Smooth muscle cell (in vitro differentiated cells): ENCODE measurements around the gene TUT1. TPM values are rescaled to one million over a fixed set of nuclear protein-coding genes. Genes with fewer than 3 reads are reported as not detected.

Source experiments
- DNase-seq: peaks from one replicate; lab custom pipeline; 2025; ENCODE audit not compliant: unreplicated experiment; lab: John Stamatoyannopoulos, UW
- H2AFZ ChIP-seq: fragments of 200-600 bp; sonication (generic); 2 replicates; pipeline ENCODE4 v1.6.0; 2016; ENCODE audit warnings: antibody characterized with exemption, low read depth, mild to moderate bottlenecking
- H3F3A ChIP-seq: fragments of 200-600 bp; sonication (generic); 2 replicates; pipeline ENCODE4 v1.6.0; 2017; ENCODE audit warnings: antibody characterized with exemption, low read depth
- H3K27ac ChIP-seq: fragments of 200-600 bp; sonication (generic); 2 replicates; pipeline ENCODE4 v1.5.1; 2016; ENCODE audit warnings: low read depth, mild to moderate bottlenecking
- H3K27me3 ChIP-seq: fragments of 200-600 bp; sonication (generic); 2 replicates; pipeline ENCODE4 v1.6.1; 2016; ENCODE audit warnings: low read depth, mild to moderate bottlenecking
- H3K36me3 ChIP-seq: fragments of 200-600 bp; sonication (generic); 2 replicates; pipeline ENCODE4 v1.5.1; 2016; ENCODE audit warnings: low read depth
- H3K4me1 ChIP-seq: fragments of 200-600 bp; sonication (generic); 2 replicates; pipeline ENCODE4 v1.5.1; 2016; ENCODE audit warnings: low read depth
- H3K4me2 ChIP-seq: fragments of 200-600 bp; sonication (generic); 2 replicates; pipeline ENCODE4 v1.6.0; 2016; ENCODE audit warnings: mild to moderate bottlenecking
- H3K4me3 ChIP-seq: fragments of 200-600 bp; sonication (generic); 2 replicates; pipeline ENCODE4 v1.5.1; 2016; ENCODE audit warnings: mild to moderate bottlenecking
- H3K79me2 ChIP-seq: fragments of 200-600 bp; sonication (generic); 2 replicates; pipeline ENCODE4 v1.6.0; 2016; ENCODE audit warnings: low read depth, mild to moderate bottlenecking
- H3K9ac ChIP-seq: fragments of 200-600 bp; sonication (generic); 2 replicates; pipeline ENCODE4 v1.6.0; 2016; ENCODE audit warnings: low read depth
- H3K9me3 ChIP-seq: fragments of 200-600 bp; sonication (generic); replicated peaks from 2 replicates; pipeline ENCODE4 v1.5.1; 2016; ENCODE audit warnings: low read depth
- H4K20me1 ChIP-seq: fragments of 200-600 bp; sonication (generic); 2 replicates; pipeline ENCODE4 v1.6.0; 2016; ENCODE audit warnings: low read depth
- WGBS: methylation state at CpG from one replicate; pipeline ENCODE4 v1.1.7; 2016; ENCODE audit warnings: low lambda C conversion rate; 5-methylcytosine and 5-hydroxymethylcytosine counted together
- polyA plus RNA-seq: library from polyadenylated mRNA; unstranded; fragments of >200 nt; fragmentation: Nextera tagmentation; extraction: Ambion mirVana; gene quantifications from 2 replicates; pipeline ENCODE4 v1.2.1, GENCODE V29; 2016
- total RNA-seq: library from RNA; depleted of rRNA; stranded (reverse); fragments of >200 nt; gene quantifications from 2 replicates; pipeline ENCODE4 v1.2.3, GENCODE V29; 2014
- TF ChIP-seq, protein P1 (sequence below): fragments of 200-600 bp; sonication (generic); IDR thresholded peaks from 2 replicates; pipeline ENCODE4 v1.5.1; 2017; ENCODE audit warnings: borderline replicate concordance, mild to moderate bottlenecking, antibody characterized with exemption; ENCODE audit not compliant: insufficient read depth, poor library complexity, severe bottlenecking

Gene TUT1
- total and polyA plus RNA-seq, 2 experiments from 2014 or later = 3.0 to 15.9 TPM

DNA sequence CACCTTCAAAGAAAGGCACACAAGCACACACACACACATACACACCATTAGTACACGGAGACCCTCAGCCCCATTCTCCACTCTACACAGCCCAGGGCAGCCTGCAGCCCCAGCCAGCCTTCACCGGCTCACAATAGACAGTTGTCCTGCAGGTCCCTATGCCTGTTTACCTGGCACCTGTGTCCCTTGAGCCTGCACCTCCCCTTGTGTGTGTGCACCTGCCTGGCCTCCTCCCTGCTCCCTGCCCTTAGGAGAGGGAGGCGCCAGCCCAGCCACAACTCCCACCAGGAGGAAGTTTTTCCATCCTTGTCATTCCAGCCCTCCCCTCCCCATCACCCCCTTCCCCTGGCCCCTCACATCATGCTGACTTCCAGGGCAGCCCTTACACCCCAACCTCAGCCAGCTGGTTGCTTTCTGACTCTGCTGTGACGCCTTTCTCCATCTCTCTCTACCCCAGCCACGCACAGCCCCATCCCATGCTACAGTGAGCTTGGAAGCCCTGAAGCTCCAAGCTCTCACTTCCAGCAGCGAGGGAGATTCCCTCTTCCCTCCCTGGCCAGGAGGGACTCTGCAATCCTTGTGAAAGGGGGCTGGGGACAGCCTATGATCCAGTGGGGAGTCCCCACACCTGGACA lies 49.1 kb downstream of the TUT1 start:
- Histone ChIP-seq H3K79me2 (peaks cover 86% of the 10 kb centered on the region), H3K27me3 (no peaks in the 10 kb centered on the region), H3K36me3 (no peaks in the 10 kb centered on the region), H3F3A (peaks cover 6% of the 10 kb centered on the region), H3K4me2 (peak overlapping the region; percentile 93), H3K4me3 (peak overlapping the region; percentile 76), H3K9me3 (no peaks in the 10 kb centered on the region), H3K27ac (peak overlapping the region; percentile 75), H4K20me1 (peaks cover 83% of the 10 kb centered on the region), H2AFZ (no peak overlapping the region), H3K4me1 (peaks cover 29% of the 10 kb centered on the region), H3K9ac (no peak overlapping the region)
- WGBS = 62% methylated on average over 6 of the region's 6 CpGs
- no peak for DNase-seq
- TF ChIP-seq, protein P1, sequence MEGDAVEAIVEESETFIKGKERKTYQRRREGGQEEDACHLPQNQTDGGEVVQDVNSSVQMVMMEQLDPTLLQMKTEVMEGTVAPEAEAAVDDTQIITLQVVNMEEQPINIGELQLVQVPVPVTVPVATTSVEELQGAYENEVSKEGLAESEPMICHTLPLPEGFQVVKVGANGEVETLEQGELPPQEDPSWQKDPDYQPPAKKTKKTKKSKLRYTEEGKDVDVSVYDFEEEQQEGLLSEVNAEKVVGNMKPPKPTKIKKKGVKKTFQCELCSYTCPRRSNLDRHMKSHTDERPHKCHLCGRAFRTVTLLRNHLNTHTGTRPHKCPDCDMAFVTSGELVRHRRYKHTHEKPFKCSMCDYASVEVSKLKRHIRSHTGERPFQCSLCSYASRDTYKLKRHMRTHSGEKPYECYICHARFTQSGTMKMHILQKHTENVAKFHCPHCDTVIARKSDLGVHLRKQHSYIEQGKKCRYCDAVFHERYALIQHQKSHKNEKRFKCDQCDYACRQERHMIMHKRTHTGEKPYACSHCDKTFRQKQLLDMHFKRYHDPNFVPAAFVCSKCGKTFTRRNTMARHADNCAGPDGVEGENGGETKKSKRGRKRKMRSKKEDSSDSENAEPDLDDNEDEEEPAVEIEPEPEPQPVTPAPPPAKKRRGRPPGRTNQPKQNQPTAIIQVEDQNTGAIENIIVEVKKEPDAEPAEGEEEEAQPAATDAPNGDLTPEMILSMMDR = no peak

DNA sequence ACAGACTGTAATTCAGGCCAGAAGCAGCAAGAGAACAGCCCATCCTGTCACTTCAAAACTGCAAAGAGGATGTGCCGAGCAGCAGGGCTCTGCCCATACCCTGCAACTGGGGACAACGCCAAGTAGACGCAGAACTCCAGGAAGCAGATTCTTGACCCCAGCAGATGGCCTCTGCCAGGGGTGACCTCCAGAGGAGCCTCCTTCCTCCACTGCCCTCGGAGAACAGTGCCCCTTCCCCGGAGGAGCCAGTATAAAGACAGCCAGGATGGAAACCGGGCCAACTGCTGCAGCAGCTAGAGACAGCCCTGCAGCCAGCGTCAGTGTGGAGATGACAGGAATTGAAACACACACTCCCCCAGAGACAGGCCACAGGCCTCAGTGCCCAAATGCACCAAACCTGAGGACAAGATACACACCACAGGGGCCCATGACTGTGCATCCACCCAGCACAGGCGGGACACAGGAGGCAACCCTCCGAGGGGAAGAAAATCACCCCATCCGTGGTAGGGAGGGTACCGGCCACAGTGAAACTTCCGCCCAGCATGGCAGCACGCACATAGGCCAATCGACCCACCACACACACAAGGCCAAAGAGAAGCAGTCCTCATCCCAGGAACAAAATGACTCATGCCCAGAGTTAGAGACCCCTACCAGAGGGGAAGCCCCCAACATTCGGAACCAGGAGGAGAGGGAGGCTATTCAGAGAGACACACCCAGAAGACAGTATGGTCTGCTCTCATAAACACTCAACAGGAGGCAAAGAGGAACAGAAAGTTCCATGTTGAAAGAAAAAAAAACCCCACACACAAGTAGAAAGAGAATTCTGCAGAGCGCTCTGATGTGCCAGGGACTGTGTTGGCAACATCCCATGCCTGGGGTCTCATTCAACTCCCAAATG lies 50.3 kb downstream of the TUT1 start:
- Histone ChIP-seq H3K27ac (peak overlapping the region; percentile 67), H3K4me1 (peaks cover 24% of the 10 kb centered on the region), H3K27me3 (no peaks in the 10 kb centered on the region), H3F3A (peaks cover 6% of the 10 kb centered on the region), H3K79me2 (peaks cover 96% of the 10 kb centered on the region), H4K20me1 (peaks cover 94% of the 10 kb centered on the region), H2AFZ (no peak overlapping the region), H3K36me3 (no peaks in the 10 kb centered on the region), H3K9ac (no peak overlapping the region), H3K4me2 (peak overlapping the region; percentile 93), H3K4me3 (no peak overlapping the region), H3K9me3 (no peaks in the 10 kb centered on the region)
- 69% methylated on average over 16 of the region's 16 CpGs for WGBS
- no peak for DNase-seq
- TF ChIP-seq, protein P1 = no peak

DNA sequence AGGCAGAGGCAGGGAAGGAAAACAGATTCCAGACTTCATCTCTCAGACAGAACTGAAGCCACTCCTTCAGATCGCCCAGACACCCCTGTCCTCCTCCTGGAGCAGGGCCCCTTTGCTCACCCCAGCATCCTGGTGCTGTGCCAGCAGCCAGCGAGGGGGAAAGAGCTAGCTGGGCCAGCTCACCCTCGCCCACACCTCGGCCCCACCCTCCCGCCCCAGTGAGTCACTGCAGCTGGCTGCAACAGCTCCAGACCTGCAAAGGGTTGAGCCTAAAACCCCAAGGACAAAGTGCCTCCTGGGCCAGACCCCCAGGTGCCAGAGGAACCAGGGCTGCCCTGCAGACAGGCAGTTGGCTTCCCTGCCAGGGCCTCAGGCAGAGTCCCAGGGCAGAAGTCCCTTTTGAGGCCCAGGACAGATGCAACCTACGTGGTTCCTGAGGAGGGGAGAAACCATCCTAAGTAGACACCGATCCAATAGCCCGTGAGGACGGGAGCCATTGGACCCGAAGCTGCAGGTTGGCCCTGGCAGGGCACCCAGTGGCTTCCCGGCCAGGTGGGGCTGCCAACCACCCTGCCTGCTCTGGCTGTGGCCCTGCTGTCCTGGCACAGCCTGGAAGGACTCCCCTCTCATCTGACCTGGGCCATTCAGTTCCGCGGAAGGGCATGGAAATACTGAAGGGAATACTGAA lies 51.9 kb downstream of the TUT1 start:
- no peaks in the 10 kb centered on the region for H3K27me3 ChIP-seq
- peak; percentile 59 for DNase-seq
- WGBS = 54% methylated on average over 11 of the region's 13 CpGs
- peaks cover 100% of the 10 kb centered on the region for H4K20me1 ChIP-seq
- H3K79me2 ChIP-seq = peaks cover 98% of the 10 kb centered on the region
- peaks cover 6% of the 10 kb centered on the region for H3F3A ChIP-seq
- H3K36me3 ChIP-seq = no peaks in the 10 kb centered on the region
- TF ChIP-seq, protein P1 = no peak
- peaks cover 19% of the 10 kb centered on the region for H3K4me1 ChIP-seq
- peak overlapping the region; percentile 67 for H3K27ac ChIP-seq
- no peak overlapping the region for H3K9ac ChIP-seq
- H3K9me3 ChIP-seq = no peaks in the 10 kb centered on the region
- H2AFZ ChIP-seq = no peak overlapping the region
- H3K4me3 ChIP-seq = no peak overlapping the region
- H3K4me2 ChIP-seq = peak overlapping the region; percentile 93
